Measurements from ENCODE around the gene TMEM131L.

DNA sequence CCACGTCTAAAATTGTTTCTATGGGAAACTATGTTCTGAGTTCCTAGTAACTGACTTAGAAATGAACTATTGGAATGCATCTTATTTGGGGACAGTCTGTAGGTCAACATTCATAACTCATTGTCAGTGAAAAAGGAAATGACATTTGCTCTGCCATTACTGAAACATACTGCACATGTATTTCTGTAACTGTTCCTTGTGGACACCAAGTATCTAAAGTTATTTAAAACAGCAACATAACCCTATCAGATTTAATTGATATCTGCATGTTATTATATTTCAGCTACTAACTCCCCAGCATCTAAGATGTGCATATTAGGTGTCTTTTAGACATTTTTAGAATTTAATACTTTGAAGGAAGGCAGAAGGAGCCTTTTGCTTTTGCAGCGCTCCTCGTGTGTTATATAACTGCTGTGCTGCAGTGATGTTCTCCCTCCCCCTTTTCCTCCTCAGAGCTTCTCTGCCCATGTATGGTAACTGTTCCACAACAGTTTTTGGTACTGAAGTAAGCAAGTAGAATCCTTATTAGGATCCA lies 37.2 kb upstream of the TMEM131L start:
- no peak for TF ChIP-seq HNF4G (IDR thresholded peaks at IDR 0.05)
- TF ChIP-seq, protein P1, sequence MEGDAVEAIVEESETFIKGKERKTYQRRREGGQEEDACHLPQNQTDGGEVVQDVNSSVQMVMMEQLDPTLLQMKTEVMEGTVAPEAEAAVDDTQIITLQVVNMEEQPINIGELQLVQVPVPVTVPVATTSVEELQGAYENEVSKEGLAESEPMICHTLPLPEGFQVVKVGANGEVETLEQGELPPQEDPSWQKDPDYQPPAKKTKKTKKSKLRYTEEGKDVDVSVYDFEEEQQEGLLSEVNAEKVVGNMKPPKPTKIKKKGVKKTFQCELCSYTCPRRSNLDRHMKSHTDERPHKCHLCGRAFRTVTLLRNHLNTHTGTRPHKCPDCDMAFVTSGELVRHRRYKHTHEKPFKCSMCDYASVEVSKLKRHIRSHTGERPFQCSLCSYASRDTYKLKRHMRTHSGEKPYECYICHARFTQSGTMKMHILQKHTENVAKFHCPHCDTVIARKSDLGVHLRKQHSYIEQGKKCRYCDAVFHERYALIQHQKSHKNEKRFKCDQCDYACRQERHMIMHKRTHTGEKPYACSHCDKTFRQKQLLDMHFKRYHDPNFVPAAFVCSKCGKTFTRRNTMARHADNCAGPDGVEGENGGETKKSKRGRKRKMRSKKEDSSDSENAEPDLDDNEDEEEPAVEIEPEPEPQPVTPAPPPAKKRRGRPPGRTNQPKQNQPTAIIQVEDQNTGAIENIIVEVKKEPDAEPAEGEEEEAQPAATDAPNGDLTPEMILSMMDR (IDR thresholded peaks at IDR 0.05; ENCODE audit: low read depth, low read length, missing input control): no peak
- TF ChIP-seq RAD21 (IDR thresholded peaks at IDR 0.05): no peak
